Liver (tissue), 3 donors: ENCODE data around the gene C1R.

Experiments
- JUND ChIP-seq, 2 donors: IDR thresholded peaks; 2 replicates each; pipeline ENCODE4 v1.6.1; 2016; ENCODE audit warnings: antibody characterized with exemption in 2 of 2
- NR2F2 ChIP-seq: IDR thresholded peaks from 2 replicates; pipeline ENCODE4 v1.6.1; 2016; ENCODE audit warnings: antibody characterized with exemption
- RAD21 ChIP-seq, 2 donors: IDR thresholded peaks; 2 replicates each; pipeline ENCODE4 v1.6.1; 2016; ENCODE audit warnings: antibody characterized with exemption in 2 of 2, mild to moderate bottlenecking in 2 of 2
- TAF1 ChIP-seq: conservative IDR thresholded peaks from 2 replicates; pipeline ENCODE4 v1.6.1; 2016; ENCODE audit warnings: antibody characterized with exemption, mild to moderate bottlenecking
- TF ChIP-seq, protein P1 (sequence below): IDR thresholded peaks from 2 replicates; pipeline ENCODE4 v1.6.1; 2016; ENCODE audit warnings: antibody characterized with exemption, mild to moderate bottlenecking
- TF ChIP-seq, protein P2 (sequence below): fragments of 150-350 bp; IDR thresholded peaks from 2 replicates; pipeline ENCODE4 v1.5.1; 2017; ENCODE audit warnings: improper control_type of control experiment, low read depth, low read length; ENCODE audit not compliant: missing input control
- TF ChIP-seq, protein P3 (sequence below): IDR thresholded peaks from 2 replicates; pipeline ENCODE4 v1.6.1; 2016; ENCODE audit warnings: antibody characterized with exemption
- donor health status: healthy.
- donor health status: healthy.

DNA sequence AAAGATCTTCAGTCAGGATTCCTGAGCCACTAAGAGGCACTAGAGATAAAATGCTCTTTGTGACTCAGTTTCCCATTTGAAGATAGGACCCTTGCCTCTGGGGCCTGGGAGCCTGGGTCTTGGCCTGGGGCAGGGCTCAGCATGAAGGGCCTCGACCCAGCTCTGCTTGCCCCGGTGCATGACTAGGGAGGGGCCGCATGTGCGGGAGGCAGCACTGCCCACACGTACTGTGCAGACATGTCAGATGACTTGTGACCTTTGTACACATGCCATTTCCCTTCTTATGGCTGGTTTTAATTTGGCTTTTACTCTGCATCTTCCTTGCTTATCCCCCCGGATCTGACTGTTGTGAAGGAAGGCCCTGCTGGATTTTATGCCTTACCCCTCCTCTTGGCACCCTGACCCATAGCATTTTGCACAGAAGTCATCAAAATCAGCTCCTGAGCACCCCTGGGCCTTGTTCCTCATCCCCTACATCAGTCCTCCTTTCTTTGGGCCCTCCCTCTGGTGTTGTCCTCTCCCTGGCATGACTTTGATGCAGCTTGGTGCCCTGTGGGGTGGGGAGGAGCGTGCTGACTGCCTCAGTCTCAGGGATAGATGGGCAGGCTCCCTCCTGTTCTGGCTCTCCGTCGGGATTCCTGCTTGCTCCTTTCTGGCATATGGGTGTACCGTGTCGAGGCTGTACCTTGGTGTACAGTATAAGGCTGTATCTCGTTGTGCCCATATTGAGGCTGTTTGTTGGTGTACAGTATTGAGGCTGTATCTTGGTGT, 42.3 kb upstream of the C1R start:
- TF ChIP-seq JUND (IDR thresholded peaks at IDR 0.05) (no peak), NR2F2 (no peak), TAF1 (no peak), RAD21 (IDR thresholded peaks at IDR 0.05) (no peak)
- TF ChIP-seq, protein P1, sequence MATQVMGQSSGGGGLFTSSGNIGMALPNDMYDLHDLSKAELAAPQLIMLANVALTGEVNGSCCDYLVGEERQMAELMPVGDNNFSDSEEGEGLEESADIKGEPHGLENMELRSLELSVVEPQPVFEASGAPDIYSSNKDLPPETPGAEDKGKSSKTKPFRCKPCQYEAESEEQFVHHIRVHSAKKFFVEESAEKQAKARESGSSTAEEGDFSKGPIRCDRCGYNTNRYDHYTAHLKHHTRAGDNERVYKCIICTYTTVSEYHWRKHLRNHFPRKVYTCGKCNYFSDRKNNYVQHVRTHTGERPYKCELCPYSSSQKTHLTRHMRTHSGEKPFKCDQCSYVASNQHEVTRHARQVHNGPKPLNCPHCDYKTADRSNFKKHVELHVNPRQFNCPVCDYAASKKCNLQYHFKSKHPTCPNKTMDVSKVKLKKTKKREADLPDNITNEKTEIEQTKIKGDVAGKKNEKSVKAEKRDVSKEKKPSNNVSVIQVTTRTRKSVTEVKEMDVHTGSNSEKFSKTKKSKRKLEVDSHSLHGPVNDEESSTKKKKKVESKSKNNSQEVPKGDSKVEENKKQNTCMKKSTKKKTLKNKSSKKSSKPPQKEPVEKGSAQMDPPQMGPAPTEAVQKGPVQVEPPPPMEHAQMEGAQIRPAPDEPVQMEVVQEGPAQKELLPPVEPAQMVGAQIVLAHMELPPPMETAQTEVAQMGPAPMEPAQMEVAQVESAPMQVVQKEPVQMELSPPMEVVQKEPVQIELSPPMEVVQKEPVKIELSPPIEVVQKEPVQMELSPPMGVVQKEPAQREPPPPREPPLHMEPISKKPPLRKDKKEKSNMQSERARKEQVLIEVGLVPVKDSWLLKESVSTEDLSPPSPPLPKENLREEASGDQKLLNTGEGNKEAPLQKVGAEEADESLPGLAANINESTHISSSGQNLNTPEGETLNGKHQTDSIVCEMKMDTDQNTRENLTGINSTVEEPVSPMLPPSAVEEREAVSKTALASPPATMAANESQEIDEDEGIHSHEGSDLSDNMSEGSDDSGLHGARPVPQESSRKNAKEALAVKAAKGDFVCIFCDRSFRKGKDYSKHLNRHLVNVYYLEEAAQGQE: no peak
- TF ChIP-seq, protein P2, sequence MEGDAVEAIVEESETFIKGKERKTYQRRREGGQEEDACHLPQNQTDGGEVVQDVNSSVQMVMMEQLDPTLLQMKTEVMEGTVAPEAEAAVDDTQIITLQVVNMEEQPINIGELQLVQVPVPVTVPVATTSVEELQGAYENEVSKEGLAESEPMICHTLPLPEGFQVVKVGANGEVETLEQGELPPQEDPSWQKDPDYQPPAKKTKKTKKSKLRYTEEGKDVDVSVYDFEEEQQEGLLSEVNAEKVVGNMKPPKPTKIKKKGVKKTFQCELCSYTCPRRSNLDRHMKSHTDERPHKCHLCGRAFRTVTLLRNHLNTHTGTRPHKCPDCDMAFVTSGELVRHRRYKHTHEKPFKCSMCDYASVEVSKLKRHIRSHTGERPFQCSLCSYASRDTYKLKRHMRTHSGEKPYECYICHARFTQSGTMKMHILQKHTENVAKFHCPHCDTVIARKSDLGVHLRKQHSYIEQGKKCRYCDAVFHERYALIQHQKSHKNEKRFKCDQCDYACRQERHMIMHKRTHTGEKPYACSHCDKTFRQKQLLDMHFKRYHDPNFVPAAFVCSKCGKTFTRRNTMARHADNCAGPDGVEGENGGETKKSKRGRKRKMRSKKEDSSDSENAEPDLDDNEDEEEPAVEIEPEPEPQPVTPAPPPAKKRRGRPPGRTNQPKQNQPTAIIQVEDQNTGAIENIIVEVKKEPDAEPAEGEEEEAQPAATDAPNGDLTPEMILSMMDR: no peak
- TF ChIP-seq, protein P3, sequence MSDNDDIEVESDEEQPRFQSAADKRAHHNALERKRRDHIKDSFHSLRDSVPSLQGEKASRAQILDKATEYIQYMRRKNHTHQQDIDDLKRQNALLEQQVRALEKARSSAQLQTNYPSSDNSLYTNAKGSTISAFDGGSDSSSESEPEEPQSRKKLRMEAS: no peak
